ENCODE data around the gene HDAC4. TPM values are rescaled to one million over a fixed set of nuclear protein-coding genes. Genes with fewer than 3 reads are reported as not detected.

Gene HDAC4
- total and polyA plus RNA-seq, 8 donors: 1.7 to 98.8 (median 24.5) TPM

DNA sequence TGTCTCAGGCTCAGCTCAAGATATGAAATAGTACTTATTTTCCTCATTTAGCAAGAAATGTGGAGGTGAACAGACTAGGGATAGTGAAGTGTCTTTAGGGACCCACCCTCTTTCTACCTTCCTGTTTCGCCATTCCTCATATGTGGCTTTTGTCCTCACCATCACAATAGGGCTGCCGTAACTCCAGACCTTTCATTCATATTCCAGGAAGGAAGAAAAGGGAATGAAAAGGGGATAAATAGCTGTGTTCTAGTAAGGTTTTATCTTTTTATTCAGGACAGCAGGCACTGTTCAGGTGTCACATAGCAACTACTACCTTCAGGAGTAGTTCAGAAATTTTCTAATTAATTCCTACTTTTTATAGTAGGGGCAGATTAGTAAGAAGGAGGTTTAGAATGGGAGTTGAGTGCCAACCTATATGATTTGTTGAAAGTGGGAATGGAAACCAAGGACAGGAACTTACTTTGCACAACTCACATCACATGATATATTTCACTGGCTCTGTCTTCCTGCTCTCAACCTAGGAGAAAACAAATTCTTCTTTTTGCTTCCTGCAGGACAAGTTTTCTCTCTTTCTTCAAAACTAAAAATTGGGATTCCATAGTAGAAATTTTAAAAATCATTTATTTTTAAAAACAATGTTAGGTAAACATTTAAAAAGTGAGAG lies 36.0 kb upstream of the HDAC4 start:
- TF ChIP-seq, protein P1, sequence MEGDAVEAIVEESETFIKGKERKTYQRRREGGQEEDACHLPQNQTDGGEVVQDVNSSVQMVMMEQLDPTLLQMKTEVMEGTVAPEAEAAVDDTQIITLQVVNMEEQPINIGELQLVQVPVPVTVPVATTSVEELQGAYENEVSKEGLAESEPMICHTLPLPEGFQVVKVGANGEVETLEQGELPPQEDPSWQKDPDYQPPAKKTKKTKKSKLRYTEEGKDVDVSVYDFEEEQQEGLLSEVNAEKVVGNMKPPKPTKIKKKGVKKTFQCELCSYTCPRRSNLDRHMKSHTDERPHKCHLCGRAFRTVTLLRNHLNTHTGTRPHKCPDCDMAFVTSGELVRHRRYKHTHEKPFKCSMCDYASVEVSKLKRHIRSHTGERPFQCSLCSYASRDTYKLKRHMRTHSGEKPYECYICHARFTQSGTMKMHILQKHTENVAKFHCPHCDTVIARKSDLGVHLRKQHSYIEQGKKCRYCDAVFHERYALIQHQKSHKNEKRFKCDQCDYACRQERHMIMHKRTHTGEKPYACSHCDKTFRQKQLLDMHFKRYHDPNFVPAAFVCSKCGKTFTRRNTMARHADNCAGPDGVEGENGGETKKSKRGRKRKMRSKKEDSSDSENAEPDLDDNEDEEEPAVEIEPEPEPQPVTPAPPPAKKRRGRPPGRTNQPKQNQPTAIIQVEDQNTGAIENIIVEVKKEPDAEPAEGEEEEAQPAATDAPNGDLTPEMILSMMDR (IDR thresholded peaks at IDR 0.05): no peak
- TF ChIP-seq EP300 (IDR thresholded peaks at IDR 0.05): no peak
- no peak for TF ChIP-seq POLR2AphosphoS5 (IDR thresholded peaks at IDR 0.05)
- no peak for TF ChIP-seq POLR2A (IDR thresholded peaks at IDR 0.05)
- peaks cover 0 to 27% (median 26%) of the 10 kb centered on the region in 3 donors for H3K27me3 ChIP-seq
- intact Hi-C loops (cut with DNase I; ENCODE audit: low total_unique reads): no loop called here
- peaks cover 0 to 17% (median 14%) of the 10 kb centered on the region in 4 donors for H3K4me1 ChIP-seq
- WGBS, 5 donors: 87 to 98% (median 91%) methylated on average over 2 of the region's 2 CpGs
- peaks cover 0 to 20% (median 10%) of the 10 kb centered on the region in 4 donors for H3K9me3 ChIP-seq
- H3K27ac ChIP-seq: no peak overlapping the region
- no peak for DNase-seq
- no peaks in the 10 kb centered on the region for H3K36me3 ChIP-seq
- H3K4me3 ChIP-seq: no peak overlapping the region

DNA sequence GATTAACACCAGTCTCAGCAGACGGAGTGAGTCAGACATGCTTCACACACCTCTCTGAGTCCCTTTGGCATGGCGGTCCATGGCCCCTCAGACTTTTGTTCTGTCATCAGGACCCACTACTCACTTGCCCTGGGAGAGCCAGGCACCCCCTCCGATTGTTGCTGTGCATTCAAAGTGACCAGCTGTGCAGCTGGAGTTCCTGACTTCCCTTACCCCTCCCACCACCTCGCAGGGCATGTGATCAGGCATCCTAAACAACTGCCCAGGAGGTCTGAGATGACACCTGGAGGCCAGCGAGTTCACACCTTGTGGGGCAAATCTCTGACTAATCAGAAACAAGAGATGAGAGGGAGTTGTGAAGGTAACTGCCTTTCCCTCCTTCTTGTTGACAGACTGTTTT lies 35.3 kb upstream of the HDAC4 start:
- intact Hi-C loops (cut with DNase I; ENCODE audit: low total_unique reads): no loop called here
- H3K36me3 ChIP-seq: no peaks in the 10 kb centered on the region
- H3K27ac ChIP-seq: no peak overlapping the region
- no peak for DNase-seq
- TF ChIP-seq, protein P1 (IDR thresholded peaks at IDR 0.05): no peak
- TF ChIP-seq POLR2A (IDR thresholded peaks at IDR 0.05) (no peak), POLR2AphosphoS5 (IDR thresholded peaks at IDR 0.05) (no peak), EP300 (IDR thresholded peaks at IDR 0.05) (no peak)
- H3K4me3 ChIP-seq: no peak overlapping the region
- H3K9me3 ChIP-seq: peaks cover 0 to 20% (median 10%) of the 10 kb centered on the region in 4 donors
- H3K27me3 ChIP-seq: peaks cover 0 to 23% (median 19%) of the 10 kb centered on the region in 3 donors
- WGBS, 5 donors: 70 to 82% (median 75%) methylated on average over 5 of the region's 5 CpGs
- peaks cover 0 to 13% (median 11%) of the 10 kb centered on the region in 4 donors for H3K4me1 ChIP-seq

DNA sequence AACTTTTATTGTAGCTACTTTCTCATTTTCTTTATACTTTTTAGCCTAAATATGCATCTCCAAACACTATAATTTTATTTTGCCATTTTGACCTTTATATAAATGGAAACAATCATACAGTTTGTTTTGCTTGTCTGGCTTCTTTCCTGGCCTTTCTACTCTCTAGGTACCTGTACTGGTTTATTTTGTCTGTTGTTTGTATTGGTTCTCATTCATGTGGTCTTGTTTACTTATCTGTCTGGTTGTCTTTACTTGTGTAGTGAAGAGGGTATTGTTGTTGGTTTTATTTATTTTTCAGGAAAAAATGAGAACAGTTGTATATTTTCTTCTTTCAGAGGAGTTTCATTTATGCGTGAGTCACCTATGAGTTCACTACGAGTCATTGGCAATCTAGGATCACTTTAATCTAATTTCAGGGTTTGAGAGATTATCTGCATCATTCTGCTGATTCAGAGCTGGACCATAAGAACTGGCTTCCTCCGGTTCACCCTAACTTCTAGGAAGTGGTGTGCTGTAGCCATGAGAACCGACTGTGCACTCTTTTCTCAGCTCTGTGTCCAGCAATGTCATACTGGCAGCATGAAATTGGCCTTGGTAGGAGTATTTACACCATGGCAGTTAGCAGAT lies 33.1 kb upstream of the HDAC4 start:
- 69 to 79% (median 74%) methylated on average over 4 of the region's 4 CpGs for WGBS, 5 donors
- H3K36me3 ChIP-seq: no peaks in the 10 kb centered on the region
- TF ChIP-seq POLR2AphosphoS5 (IDR thresholded peaks at IDR 0.05) (no peak), POLR2A (IDR thresholded peaks at IDR 0.05) (no peak), EP300 (IDR thresholded peaks at IDR 0.05) (no peak)
- TF ChIP-seq, protein P1 (IDR thresholded peaks at IDR 0.05): no peak
- no peaks in the 10 kb centered on the region for H3K4me1 ChIP-seq
- no peak overlapping the region for H3K27ac ChIP-seq
- DNase-seq: no peak
- H3K27me3 ChIP-seq: peaks cover 0 to 4% (median 0%) of the 10 kb centered on the region in 3 donors
- intact Hi-C loops (cut with DNase I; ENCODE audit: low total_unique reads): no loop called here
- H3K9me3 ChIP-seq: peaks cover 0 to 20% (median 10%) of the 10 kb centered on the region in 4 donors
- no peak overlapping the region for H3K4me3 ChIP-seq

DNA sequence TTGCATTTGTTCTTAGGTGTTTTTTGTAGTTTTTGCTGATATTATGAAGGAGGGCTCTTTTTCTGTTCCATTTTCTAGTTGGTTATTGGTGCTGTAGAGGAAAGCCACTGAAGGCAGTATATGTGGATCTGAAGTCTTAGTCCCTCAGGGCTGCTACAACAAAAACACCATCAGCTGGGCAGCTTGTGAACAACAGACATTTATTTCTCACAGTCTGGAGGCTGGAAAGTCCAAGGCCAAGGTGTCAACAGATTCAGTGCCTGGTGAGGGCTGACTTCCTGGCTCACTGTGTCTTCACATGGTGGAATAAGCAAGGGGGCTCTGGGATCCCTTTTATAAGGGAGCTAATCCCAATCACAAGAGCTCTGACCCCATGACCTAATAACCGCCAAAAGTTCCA lies 31.4 kb upstream of the HDAC4 start:
- Histone ChIP-seq H3K9me3 (peaks cover 0 to 20% (median 10%) of the 10 kb centered on the region in 4 donors), H3K27me3 (peaks cover 0 to 4% (median 0%) of the 10 kb centered on the region in 3 donors), H3K36me3 (no peaks in the 10 kb centered on the region), H3K4me3 (no peak overlapping the region), H3K4me1 (no peaks in the 10 kb centered on the region), H3K27ac (no peak overlapping the region)
- no peak for DNase-seq
- 90 to 100% (median 93%) methylated on average over 1 of the region's 1 CpG for whole genome bisulfite sequencing, 5 donors
- TF ChIP-seq POLR2AphosphoS5 (IDR thresholded peaks at IDR 0.05): no peak
- no peak for TF ChIP-seq EP300 (IDR thresholded peaks at IDR 0.05)
- TF ChIP-seq, protein P1 (IDR thresholded peaks at IDR 0.05): no peak
- no peak for TF ChIP-seq POLR2A (IDR thresholded peaks at IDR 0.05)
- intact Hi-C loops (cut with DNase I; ENCODE audit: low total_unique reads): no loop called here

Measured in stomach (tissue), 9 donors.